SK-N-SH (cell line): ENCODE results near the gene CCDC138. TPM values are rescaled to one million over a fixed set of nuclear protein-coding genes. Genes with fewer than 3 reads are reported as not detected.

Experiments
- CTCF ChIA-PET: fragments of 300-600, 350-600 bp; formaldehyde crosslinking; extraction: SDS; loops from one replicate; lab custom pipeline; 2021; lab: Yijun Ruan, JAX
- POLR2A ChIA-PET: fragments of 350-600 bp; sonication (Branson Sonifier 250); formaldehyde crosslinking; extraction: SDS; loops from one replicate; lab custom pipeline; 2020; ENCODE audit warnings: antibody characterized with exemption, inconsistent platforms; lab: Yijun Ruan, JAX
- DNase-seq: peaks from one replicate; pipeline ENCODE4 v3.0.0; 2012
- H2AFZ ChIP-seq: fragments of 200-600 bp; sonication (generic); 2 replicates; pipeline ENCODE4 v1.8.1; 2016; ENCODE audit warnings: antibody characterized with exemption, mild to moderate bottlenecking, low read depth
- H3F3A ChIP-seq: fragments of 200-600 bp; sonication (generic); replicated peaks from 2 replicates; pipeline ENCODE3; 2016; ENCODE audit warnings: antibody characterized with exemption, mild to moderate bottlenecking; ENCODE audit not compliant: insufficient read depth
- H3K27ac ChIP-seq, 2 experiments: fragments of 200-500 bp in 1 of 2; fragments of 200-600 bp in 1 of 2; sonication (Bioruptor generic) in 1 of 2; sonication (generic), shearing (Covaris generic) in 1 of 2; 2 replicates each; pipeline versions ENCODE4 v1.5.1 to v1.6.1; 2014 to 2016; ENCODE audit warnings: low read depth in 2 of 2, inconsistent platforms in 1 of 2, low read length in 1 of 2, mild to moderate bottlenecking in 1 of 2, mixed read lengths in 1 of 2
- H3K27me3 ChIP-seq: fragments of 200-600 bp; sonication (generic), shearing (Covaris generic); 2 replicates; pipeline ENCODE4 v1.6.1; 2016; ENCODE audit warnings: mixed run types; ENCODE audit not compliant: insufficient read depth
- H3K36me3 ChIP-seq, 2 experiments: fragments of 200-500 bp in 1 of 2; fragments of 200-600 bp in 1 of 2; sonication (Bioruptor generic) in 1 of 2; sonication (generic) in 1 of 2; replicated peaks in 1 of 2; 2 replicates each; pipeline versions ENCODE3 to v1.5.1; 2014 to 2016; ENCODE audit warnings: low read length in 1 of 2, mild to moderate bottlenecking in 1 of 2; ENCODE audit not compliant: insufficient read depth in 2 of 2, control insufficient read depth in 1 of 2
- H3K4me1 ChIP-seq, 2 experiments: fragments of 200-500 bp in 1 of 2; fragments of 200-600 bp in 1 of 2; sonication (Bioruptor generic) in 1 of 2; sonication (generic), shearing (Covaris generic) in 1 of 2; 2 replicates each; pipeline versions ENCODE4 v1.5.1 to v1.6.1; 2014 to 2016; ENCODE audit warnings: low read depth in 1 of 2, low read length in 1 of 2, mixed run types in 1 of 2; ENCODE audit not compliant: insufficient read depth in 2 of 2, control insufficient read depth in 1 of 2
- H3K4me2 ChIP-seq: fragments of 200-600 bp; sonication (generic), shearing (Covaris generic); 2 replicates; pipeline ENCODE4 v1.6.1; 2017; ENCODE audit warnings: mixed run types
- H3K4me3 ChIP-seq, 2 experiments: fragments of 200-500 bp in 1 of 2; fragments of 200-600 bp in 1 of 2; sonication (Bioruptor generic) in 1 of 2; sonication (generic), shearing (Covaris generic) in 1 of 2; 2 replicates each; pipeline versions ENCODE4 v1.5.1 to v1.8.1; 2014 to 2016; ENCODE audit warnings: low read depth in 2 of 2, inconsistent platforms in 1 of 2, low read length in 1 of 2, mild to moderate bottlenecking in 1 of 2, mixed read lengths in 1 of 2, moderate library complexity in 1 of 2
- H3K79me2 ChIP-seq: fragments of 200-600 bp; sonication (generic); 2 replicates; pipeline ENCODE4 v1.8.1; 2017; ENCODE audit warnings: mild to moderate bottlenecking; ENCODE audit not compliant: insufficient read depth
- H3K9ac ChIP-seq: fragments of 200-600 bp; sonication (generic); 2 replicates; pipeline ENCODE4 v1.6.1; 2017; ENCODE audit warnings: mixed run types
- H3K9me2 ChIP-seq: fragments of 200-600 bp; sonication (generic); 2 replicates; pipeline ENCODE4 v1.6.1; 2017; ENCODE audit warnings: mixed run types
- H3K9me3 ChIP-seq: fragments of 200-600 bp; sonication (generic); 2 replicates; pipeline ENCODE4 v1.6.1; 2017; ENCODE audit warnings: mixed run types, mild to moderate bottlenecking, moderate library complexity
- H4K20me1 ChIP-seq: fragments of 200-600 bp; sonication (generic); 2 replicates; pipeline ENCODE4 v1.6.1; 2017; ENCODE audit warnings: mild to moderate bottlenecking, mixed run types; ENCODE audit not compliant: insufficient read depth
- EP300 ChIP-seq, 2 experiments: IDR thresholded peaks; 2 replicates each; pipeline versions ENCODE4 v1.4.0 to v1.6.1; 2012; ENCODE audit warnings: borderline replicate concordance in 1 of 2, low read depth in 1 of 2, low read length in 1 of 2
- MXI1 ChIP-seq: IDR thresholded peaks from 2 replicates; pipeline ENCODE4 v1.6.1; 2012; ENCODE audit warnings: mild to moderate bottlenecking, low read depth, low read length, improper control_type of control experiment
- RCOR1 ChIP-seq: fragments of 150-350 bp; IDR thresholded peaks from 2 replicates; pipeline ENCODE4 v1.6.1; 2017; ENCODE audit warnings: antibody characterized with exemption, low read length
- TAF1 ChIP-seq: IDR thresholded peaks from 2 replicates; pipeline ENCODE4 v1.6.1; 2012; ENCODE audit warnings: low read depth, mild to moderate bottlenecking, low read length, moderate library complexity, borderline replicate concordance
- TCF12 ChIP-seq: IDR thresholded peaks from 2 replicates; pipeline ENCODE4 v1.4.0; 2012
- TEAD4 ChIP-seq: IDR thresholded peaks from 2 replicates; pipeline ENCODE4 v1.4.0; 2012; ENCODE audit warnings: mild to moderate bottlenecking, borderline replicate concordance; ENCODE audit not compliant: insufficient read depth
- YY1 ChIP-seq: IDR thresholded peaks from 2 replicates; pipeline ENCODE4 v1.4.0; 2012; ENCODE audit warnings: low read depth, mild to moderate bottlenecking
- WGBS: methylation state at CpG from one replicate; pipeline ENCODE4 v1.1.6; 2017; ENCODE audit warnings: low lambda C conversion rate; 5-methylcytosine and 5-hydroxymethylcytosine counted together
- polyA plus RNA-seq, 3 experiments: library from polyadenylated mRNA; depleted of rRNA; stranded (reverse); fragments of >200 nt; gene quantifications; 2 replicates each; pipeline ENCODE4 v1.2.3, GENCODE V29; 2012
- TF ChIP-seq, protein P1 (sequence below): IDR thresholded peaks from 2 replicates; pipeline ENCODE4 v1.4.0; 2012; ENCODE audit warnings: low read depth, borderline replicate concordance
- TF ChIP-seq, protein P2 (sequence below): fragments of 150-350 bp; IDR thresholded peaks from 2 replicates; pipeline ENCODE4 v1.6.1; 2016; ENCODE audit warnings: mild to moderate bottlenecking, low read depth, low read length
- TF ChIP-seq, protein P3 (sequence below): IDR thresholded peaks from 2 replicates; pipeline ENCODE4; 2012
- TF ChIP-seq, protein P4 (sequence below): fragments of 200-600 bp; sonication (generic); IDR thresholded peaks from 2 replicates; pipeline ENCODE4 v1.6.1; 2017; ENCODE audit warnings: antibody characterized with exemption, mild to moderate bottlenecking, moderate library complexity
- TF ChIP-seq, protein P5 (sequence below): IDR thresholded peaks from 2 replicates; pipeline ENCODE4 v1.4.0; 2012; ENCODE audit warnings: low read depth, borderline replicate concordance
- TF ChIP-seq, protein P6 (sequence below): IDR thresholded peaks from 2 replicates; pipeline ENCODE4 v1.4.0; 2012; ENCODE audit warnings: low read depth

The CCDC138 gene
- polyA plus RNA-seq, 1 of the 3 experiments (the other 2 are of a cell fraction): 1.2 TPM

DNA sequence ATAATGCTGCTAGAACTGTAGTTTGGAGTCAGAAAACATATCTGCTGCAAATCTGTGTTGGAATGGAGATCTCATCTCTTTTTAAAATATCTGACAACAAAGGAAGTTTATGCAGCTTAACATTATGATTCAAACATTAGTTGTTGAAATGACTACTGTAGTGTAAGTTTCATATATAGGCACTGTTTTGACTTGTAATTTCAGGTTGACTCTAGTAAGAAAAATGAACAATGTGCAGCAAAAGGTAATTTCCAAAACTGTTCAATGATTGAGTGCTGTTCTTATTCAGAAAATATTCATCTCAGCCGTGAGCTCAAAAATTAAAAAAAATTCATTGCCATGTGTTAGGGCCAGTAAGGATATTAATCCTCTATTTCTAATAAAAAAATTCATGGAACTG, 48.5 kb downstream of the CCDC138 start:
- ChIA-PET POLR2A (no interaction called here), CTCF (interaction anchor here (0.9 to 1.3 kb wide), 3 partner anchors 11 to 199 kb away, joined by 3 read pairs; no protein-coding TSS in a partner anchor)
- peaks cover 7% of the 10 kb centered on the region for H3F3A ChIP-seq
- peaks cover 8 to 29% of the 10 kb centered on the region in 2 experiments for H3K36me3 ChIP-seq
- no peak overlapping the region for H3K4me3 ChIP-seq
- no peak overlapping the region for H2AFZ ChIP-seq
- no peak overlapping the region for H3K9ac ChIP-seq
- WGBS: 100% methylated on average over 1 of the region's 1 CpG
- no peak overlapping the region for H3K27ac ChIP-seq
- DNase-seq: no peak
- no peaks in the 10 kb centered on the region for H3K9me2 ChIP-seq
- no peaks in the 10 kb centered on the region for H3K4me1 ChIP-seq
- TF ChIP-seq RCOR1 (no peak), YY1 (no peak), MXI1 (no peak), TCF12 (no peak), EP300 (IDR thresholded peaks at IDR 0.05; ENCODE audit: borderline replicate concordance in 1 of 2, low read depth in 1 of 2, low read length in 1 of 2) (no peak), TAF1 (no peak), TEAD4 (no peak)
- TF ChIP-seq, protein P1, sequence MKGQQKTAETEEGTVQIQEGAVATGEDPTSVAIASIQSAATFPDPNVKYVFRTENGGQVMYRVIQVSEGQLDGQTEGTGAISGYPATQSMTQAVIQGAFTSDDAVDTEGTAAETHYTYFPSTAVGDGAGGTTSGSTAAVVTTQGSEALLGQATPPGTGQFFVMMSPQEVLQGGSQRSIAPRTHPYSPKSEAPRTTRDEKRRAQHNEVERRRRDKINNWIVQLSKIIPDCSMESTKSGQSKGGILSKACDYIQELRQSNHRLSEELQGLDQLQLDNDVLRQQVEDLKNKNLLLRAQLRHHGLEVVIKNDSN: no peak
- TF ChIP-seq, protein P2, sequence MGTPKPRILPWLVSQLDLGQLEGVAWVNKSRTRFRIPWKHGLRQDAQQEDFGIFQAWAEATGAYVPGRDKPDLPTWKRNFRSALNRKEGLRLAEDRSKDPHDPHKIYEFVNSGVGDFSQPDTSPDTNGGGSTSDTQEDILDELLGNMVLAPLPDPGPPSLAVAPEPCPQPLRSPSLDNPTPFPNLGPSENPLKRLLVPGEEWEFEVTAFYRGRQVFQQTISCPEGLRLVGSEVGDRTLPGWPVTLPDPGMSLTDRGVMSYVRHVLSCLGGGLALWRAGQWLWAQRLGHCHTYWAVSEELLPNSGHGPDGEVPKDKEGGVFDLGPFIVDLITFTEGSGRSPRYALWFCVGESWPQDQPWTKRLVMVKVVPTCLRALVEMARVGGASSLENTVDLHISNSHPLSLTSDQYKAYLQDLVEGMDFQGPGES: no peak
- TF ChIP-seq, protein P3, sequence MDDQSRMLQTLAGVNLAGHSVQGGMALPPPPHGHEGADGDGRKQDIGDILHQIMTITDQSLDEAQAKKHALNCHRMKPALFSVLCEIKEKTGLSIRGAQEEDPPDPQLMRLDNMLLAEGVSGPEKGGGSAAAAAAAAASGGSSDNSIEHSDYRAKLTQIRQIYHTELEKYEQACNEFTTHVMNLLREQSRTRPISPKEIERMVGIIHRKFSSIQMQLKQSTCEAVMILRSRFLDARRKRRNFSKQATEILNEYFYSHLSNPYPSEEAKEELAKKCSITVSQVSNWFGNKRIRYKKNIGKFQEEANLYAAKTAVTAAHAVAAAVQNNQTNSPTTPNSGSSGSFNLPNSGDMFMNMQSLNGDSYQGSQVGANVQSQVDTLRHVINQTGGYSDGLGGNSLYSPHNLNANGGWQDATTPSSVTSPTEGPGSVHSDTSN: no peak
- TF ChIP-seq, protein P4, sequence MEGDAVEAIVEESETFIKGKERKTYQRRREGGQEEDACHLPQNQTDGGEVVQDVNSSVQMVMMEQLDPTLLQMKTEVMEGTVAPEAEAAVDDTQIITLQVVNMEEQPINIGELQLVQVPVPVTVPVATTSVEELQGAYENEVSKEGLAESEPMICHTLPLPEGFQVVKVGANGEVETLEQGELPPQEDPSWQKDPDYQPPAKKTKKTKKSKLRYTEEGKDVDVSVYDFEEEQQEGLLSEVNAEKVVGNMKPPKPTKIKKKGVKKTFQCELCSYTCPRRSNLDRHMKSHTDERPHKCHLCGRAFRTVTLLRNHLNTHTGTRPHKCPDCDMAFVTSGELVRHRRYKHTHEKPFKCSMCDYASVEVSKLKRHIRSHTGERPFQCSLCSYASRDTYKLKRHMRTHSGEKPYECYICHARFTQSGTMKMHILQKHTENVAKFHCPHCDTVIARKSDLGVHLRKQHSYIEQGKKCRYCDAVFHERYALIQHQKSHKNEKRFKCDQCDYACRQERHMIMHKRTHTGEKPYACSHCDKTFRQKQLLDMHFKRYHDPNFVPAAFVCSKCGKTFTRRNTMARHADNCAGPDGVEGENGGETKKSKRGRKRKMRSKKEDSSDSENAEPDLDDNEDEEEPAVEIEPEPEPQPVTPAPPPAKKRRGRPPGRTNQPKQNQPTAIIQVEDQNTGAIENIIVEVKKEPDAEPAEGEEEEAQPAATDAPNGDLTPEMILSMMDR: no peak
- TF ChIP-seq, protein P5, sequence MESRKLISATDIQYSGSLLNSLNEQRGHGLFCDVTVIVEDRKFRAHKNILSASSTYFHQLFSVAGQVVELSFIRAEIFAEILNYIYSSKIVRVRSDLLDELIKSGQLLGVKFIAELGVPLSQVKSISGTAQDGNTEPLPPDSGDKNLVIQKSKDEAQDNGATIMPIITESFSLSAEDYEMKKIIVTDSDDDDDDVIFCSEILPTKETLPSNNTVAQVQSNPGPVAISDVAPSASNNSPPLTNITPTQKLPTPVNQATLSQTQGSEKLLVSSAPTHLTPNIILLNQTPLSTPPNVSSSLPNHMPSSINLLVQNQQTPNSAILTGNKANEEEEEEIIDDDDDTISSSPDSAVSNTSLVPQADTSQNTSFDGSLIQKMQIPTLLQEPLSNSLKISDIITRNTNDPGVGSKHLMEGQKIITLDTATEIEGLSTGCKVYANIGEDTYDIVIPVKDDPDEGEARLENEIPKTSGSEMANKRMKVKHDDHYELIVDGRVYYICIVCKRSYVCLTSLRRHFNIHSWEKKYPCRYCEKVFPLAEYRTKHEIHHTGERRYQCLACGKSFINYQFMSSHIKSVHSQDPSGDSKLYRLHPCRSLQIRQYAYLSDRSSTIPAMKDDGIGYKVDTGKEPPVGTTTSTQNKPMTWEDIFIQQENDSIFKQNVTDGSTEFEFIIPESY: no peak
- TF ChIP-seq, protein P6, sequence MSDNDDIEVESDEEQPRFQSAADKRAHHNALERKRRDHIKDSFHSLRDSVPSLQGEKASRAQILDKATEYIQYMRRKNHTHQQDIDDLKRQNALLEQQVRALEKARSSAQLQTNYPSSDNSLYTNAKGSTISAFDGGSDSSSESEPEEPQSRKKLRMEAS: no peak
- H3K4me2 ChIP-seq: no peak overlapping the region
- H4K20me1 ChIP-seq: no peaks in the 10 kb centered on the region
- H3K79me2 ChIP-seq: no peaks in the 10 kb centered on the region
- H3K27me3 ChIP-seq: no peaks in the 10 kb centered on the region
- peaks cover 15% of the 10 kb centered on the region; the same call in 1 of the 2 replicates for H3K9me3 ChIP-seq
